Midbrain (tissue), 1 donor: ENCODE results near the gene HMCN2.

ENCODE experiments used
- DNase-seq: peaks from one replicate; lab custom pipeline; 2025; lab: John Stamatoyannopoulos, UW

HMCN2 gene, protein sequence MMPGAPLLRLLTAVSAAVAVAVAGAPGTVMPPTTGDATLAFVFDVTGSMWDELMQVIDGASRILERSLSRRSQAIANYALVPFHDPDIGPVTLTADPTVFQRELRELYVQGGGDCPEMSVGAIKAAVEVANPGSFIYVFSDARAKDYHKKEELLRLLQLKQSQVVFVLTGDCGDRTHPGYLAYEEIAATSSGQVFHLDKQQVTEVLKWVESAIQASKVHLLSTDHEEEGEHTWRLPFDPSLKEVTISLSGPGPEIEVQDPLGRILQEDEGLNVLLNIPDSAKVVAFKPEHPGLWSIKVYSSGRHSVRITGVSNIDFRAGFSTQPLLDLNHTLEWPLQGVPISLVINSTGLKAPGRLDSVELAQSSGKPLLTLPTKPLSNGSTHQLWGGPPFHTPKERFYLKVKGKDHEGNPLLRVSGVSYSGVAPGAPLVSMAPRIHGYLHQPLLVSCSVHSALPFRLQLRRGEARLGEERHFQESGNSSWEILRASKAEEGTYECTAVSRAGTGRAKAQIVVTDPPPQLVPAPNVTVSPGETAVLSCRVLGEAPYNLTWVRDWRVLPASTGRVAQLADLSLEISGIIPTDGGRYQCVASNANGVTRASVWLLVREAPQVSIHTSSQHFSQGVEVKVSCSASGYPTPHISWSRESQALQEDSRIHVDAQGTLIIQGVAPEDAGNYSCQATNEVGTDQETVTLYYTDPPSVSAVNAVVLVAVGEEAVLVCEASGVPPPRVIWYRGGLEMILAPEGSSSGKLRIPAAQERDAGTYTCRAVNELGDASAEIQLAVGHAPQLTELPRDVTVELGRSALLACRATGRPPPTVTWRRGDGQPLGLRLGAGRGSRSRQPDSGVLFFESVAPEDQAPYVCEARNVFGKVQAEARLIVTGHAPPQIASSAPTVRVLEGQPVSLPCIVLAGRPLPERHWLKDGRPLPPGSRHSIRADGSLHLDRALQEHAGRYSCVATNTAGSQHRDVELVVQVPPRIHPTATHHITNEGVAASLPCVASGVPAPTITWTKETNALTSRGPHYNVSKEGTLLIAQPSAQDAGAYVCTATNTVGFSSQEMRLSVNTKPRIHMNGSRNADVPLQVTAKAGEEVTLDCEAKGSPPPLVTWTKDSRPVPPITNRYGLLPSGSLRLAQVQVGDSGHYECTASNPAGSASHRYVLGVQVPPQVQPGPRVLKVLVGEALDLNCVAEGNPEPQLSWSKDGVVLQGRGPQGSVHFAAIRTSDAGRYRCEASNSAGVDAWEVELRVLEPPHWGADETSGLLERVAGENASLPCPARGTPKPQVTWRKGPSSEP (N-terminal part only)

DNA sequence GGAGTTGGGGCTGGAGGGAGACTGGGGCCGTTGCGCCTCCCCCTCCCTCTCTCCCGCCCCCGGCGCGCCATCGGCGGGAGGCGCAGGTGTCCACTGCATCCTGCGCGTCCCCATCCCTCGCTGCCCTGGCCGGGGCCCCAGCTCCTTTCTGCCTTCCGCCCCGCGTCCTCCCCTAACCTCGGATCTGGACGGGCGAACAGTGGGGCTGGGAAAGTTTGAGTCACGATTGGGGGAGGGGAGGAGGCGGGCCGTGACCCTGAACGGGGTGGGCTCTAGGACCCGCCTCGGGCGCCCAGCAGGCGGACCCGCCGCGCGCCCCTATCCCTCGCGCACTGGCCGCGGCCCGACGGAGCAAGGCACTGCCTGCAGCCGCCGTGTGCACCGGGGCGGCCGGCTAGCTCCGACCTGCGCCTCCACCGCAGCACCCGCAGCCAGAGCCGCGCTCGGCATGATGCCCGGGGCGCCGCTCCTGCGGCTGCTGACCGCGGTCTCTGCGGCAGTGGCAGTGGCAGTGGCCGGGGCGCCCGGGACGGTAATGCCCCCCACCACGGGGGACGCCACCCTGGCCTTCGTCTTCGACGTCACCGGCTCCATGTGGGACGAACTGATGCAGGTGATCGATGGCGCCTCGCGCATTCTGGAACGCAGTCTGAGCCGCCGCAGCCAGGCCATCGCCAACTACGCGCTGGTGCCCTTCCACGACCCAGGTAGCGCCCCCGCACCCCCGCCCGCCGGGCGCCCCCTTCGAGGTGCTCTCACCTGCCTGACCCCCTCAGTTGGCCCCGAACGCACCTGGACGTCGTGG, at the start of gene HMCN2:
Gene HMCN2, plus strand, starts transcription at position 330 of the 805 bp plus-strand sequence. Its CDS starts 119 bp downstream, at position 449.
- no peak for DNase-seq

DNA sequence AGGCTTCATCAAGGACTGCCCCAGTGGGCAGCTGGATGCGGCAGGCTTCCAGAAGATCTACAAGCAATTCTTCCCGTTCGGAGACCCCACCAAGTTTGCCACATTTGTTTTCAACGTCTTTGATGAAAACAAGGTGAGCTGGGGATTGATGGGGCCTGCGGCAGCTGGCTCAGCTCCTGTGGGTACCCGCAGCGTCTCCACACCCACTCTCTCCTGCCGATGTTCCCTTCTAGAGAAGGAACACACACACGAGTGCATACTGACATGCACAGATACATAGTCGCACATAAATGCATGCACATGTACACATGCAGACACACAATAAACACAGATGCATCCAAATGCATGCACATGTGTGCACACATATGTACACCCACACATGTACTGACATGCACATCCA, 47.7 kb upstream of the HMCN2 start:
- DNase-seq = no peak

DNA sequence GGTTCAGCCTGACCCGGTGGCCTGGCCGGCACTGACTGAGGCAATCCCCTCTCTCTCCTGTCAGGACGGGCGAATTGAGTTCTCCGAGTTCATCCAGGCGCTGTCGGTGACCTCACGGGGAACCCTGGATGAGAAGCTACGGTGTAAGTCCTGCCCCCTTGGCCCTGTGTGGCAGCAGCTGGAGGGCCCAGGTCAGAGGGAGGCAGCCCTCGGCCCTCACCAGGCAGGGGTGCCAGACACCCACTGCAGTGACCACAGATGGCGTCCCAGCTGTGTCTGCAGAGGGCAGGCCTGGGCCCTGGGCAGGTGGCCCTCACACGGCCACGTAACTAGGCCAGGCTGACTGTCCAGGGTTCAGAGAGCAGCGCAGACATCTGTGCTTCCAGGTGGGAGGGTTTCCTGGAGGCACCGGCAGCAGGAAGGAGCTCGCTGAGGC, 45.9 kb upstream of the HMCN2 start:
- DNase-seq = no peak

DNA sequence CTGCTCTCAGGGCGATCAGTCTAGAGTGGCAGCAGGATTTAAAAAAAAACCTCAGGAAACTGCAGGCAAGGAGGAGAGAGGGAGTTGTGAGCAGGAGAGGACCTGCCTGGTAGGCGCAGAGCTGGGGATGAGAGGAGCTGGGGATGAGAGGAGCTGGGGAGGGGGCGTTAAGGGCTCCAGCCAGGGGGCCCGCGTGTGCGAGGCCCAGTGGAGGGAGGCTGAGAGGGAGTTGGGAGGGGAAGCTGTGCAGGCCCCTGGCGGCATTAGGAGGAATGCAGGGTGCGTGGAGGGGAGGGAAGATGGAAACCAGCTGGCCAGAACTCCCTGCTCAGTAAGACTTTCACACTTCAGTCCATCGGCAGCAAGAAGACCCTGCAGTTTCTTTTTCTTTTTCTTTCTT, 45.2 kb upstream of the HMCN2 start:
- no peak for DNase-seq

DNA sequence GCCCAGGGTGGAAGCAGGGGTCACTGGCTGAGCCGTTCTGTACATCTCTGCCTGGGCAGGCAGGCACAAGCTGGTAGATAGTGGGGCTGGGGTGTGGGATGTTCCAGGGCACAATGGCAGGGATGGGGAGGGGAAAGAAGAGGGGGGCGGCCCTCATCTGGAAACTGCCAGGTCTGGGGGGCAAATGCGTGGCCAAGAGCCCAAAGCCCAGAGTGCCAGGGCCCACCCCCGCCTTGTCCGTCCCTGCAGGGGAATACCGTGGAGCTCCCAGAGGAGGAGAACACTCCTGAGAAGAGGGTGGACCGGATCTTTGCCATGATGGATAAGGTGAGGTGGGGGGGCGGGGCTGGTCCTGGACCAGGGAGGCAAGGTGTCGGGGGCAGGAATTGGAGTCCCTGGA, 42.7 kb upstream of the HMCN2 start:
- DNase-seq = no peak

DNA sequence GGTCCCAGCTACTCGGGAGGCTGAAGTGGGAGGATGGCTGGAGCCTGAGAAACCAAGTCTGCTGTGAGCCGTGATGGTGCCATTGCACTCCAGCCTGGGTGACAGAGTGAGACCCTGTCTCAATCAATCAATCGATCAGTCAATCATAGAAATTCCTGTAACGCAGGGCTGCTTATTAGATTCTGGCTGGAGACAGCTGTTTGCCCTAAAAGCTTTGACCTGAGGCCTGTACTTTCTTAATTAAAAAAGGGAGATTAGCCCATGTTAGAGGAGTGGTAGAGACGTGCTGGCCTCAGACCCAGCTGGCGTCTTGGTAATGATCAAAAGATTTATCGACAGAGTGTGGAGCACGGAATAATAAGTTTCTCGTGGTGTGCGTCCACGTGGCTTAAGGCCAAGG, 40.5 kb upstream of the HMCN2 start:
- DNase-seq = no peak

DNA sequence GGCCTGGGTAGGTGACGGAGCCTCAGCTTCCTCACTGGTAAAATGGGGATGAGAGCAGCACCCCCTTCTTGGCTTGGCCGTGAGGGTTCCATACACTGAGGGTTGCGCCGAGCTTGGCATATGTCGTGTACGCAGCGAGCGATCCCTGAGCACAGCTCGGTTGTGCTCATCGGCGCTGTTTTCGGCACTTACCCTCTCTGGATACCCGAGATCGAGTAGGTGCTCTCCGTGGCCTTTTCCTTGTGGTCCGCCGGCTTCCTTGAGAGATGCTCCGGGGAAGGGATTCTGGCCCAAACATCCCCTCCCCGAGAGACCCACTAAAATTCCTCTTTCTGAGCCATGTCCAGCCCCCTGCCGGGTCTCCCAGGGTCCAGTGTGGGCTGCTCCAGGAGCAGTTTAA, 40.0 kb upstream of the HMCN2 start:
- no peak for DNase-seq

DNA sequence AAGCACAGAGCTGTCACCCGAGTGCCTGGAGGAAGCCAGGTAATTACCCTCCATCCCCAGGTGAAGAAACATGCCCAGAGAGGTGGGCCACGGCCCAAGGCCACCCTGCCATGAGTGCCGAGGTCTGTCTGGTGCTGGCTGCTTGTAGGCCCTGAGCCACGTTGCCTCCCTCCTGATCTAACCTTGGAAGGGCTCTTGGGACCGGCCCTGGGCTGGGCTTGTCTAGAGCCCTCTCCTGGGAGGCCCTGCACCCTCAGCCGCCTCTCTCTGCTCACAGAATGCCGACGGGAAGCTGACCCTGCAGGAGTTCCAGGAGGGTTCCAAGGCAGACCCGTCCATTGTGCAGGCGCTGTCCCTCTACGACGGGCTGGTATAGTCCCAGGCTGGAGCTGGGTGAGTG, 39.4 kb upstream of the HMCN2 start:
- no peak for DNase-seq

DNA sequence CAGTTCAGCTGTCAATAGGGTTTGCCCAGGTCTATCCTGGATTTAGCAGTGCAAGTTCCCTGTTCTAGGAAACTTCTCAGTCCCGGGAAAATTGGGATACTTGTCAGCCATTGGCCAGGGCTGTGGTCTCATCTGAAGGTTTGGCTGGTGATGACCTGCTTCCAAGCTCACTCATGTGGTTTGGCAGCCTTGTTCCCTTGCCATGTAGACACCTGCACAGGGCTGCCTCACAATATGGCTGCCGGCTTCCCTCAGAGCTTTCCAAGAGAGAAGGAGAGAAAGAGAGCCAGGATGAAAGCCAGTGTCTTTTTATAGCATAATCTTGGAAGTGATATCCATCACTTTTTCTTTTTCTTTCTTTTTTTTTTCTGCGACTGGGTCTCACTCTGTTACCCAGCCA, 37.7 kb upstream of the HMCN2 start:
- DNase-seq = no peak

DNA sequence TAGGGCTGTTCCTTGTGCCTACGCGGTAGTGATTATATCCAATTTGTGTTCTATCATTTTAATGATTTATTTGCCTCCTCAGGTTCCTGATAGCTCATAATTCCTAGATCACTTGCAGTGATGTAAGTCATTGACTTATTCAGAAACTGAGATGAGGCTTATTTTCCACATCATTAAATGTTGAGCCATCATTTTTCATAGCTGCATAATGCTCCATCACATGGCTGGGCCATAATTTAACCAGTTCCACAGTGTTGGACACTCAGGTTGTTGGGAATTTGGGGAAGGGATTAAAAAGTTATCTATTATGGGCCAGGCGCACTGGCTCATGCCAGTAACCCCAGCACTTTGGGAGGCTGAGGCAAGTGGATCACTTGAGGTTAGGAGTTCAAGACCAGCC, 35.8 kb upstream of the HMCN2 start:
- no peak for DNase-seq

DNA sequence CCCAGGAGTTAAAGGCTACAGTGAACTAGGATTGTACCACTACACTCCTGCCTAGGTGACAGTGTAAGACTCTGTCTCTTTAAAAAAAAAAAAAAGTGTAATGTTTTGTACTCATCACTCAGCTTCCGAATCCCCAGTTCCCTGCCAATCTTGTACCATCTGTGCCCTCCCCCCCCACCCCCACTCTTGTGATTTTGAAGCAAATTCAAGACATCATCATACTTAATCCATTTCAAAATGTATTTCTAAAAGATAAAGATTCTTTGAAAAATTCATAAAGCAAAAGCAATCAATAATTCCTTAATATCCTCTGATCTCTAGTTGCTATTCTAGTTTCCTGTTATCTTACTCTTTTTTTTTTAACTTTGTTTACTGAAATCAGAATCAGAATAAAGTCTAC, 34.9 kb upstream of the HMCN2 start:
- DNase-seq = no peak

DNA sequence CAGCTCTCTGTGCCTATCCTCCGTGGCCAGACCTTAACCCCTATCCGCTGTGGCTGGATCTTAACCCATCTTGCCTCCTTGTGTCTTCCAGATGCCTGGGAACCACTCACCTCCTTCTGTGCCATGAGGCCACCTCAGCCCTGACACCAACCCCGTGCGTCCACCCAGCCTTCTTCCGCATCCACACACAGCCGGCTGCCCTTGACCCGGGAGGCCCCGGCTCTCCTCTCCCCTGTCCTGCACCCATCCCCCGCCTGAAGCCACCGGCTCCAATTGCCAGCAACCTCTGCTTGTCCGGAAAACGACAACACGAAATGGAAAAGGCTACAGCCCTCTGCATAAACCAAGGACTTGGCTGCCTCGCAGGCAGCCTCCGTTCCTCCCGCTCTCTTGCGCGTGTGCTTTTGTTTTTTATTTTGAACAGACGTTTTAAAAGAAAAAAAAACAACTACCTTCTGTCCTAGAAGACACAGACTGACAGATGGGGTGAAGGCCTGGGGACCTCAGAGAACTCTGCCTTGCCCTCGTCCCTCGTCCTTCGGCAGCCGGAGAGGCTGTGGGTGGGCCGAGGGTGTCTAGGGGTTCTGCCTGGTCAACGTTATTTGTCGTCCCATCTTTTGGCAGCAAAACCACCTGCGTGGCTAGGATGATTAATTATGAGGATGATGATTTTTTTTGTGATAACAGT, 32.5 kb upstream of the HMCN2 start:
- no peak for DNase-seq

DNA sequence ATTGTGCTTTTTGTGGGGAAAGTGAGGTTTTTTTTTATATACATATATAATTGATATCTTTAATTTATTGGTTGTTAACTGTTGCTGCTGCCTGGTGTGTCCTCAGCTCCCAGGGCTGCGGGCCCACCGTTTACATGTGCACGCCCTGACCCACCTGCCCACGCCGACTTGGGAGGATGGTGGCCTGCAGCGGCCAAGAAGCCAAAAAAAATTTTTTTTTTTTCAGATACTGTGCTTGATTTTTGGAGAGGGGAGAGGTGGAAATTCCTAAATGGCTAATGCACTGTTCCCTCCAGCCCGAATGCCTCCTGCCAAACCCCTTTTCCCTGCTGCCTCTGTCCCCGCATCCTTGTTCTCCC, 32.0 kb upstream of the HMCN2 start:
- no peak for DNase-seq

DNA sequence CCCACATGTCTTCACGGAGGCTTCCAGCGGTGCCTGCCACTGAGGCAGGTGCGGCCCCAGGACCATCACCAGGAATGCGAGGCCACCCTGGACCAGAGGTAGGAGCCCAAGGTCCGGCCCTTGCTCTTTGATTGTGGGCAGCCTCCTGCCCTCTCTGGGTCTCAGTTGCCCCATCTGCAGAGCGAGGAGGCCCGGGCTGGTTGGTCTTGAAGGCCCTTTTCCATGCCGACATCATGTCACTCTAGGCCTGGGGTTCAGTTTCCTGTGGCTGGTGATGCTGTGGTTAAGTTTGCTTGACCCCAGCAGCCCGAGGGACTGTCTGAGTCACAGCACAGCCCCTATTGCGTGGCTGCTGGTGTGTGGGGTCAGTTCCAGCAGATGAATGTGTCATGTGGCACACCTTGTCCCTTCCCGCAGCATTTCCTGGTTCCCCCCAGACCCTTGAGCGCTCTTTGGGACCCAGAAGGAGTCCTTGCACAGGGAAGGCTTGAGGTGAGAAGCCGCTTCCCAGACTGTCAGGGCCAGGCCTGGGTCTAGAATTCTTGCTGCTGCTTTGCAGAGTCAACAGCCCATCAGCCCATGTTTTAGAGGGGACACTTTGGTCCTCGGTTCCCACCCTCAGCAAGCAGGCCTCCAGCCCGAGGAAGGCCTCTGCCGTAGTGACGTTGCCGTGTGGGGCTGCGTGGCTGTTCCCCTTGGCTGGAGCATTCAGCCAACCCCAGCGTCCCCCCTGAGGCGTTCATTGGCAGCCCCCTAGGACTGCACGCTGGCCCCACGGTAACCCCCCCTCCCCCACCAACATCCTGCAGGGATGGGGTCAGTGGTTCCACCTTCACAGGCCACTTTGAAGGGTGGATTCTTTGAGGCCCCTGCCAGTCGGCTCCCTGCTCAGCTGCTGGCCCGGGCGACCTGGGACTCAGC, 31.0 kb upstream of the HMCN2 start:
- no peak for DNase-seq

DNA sequence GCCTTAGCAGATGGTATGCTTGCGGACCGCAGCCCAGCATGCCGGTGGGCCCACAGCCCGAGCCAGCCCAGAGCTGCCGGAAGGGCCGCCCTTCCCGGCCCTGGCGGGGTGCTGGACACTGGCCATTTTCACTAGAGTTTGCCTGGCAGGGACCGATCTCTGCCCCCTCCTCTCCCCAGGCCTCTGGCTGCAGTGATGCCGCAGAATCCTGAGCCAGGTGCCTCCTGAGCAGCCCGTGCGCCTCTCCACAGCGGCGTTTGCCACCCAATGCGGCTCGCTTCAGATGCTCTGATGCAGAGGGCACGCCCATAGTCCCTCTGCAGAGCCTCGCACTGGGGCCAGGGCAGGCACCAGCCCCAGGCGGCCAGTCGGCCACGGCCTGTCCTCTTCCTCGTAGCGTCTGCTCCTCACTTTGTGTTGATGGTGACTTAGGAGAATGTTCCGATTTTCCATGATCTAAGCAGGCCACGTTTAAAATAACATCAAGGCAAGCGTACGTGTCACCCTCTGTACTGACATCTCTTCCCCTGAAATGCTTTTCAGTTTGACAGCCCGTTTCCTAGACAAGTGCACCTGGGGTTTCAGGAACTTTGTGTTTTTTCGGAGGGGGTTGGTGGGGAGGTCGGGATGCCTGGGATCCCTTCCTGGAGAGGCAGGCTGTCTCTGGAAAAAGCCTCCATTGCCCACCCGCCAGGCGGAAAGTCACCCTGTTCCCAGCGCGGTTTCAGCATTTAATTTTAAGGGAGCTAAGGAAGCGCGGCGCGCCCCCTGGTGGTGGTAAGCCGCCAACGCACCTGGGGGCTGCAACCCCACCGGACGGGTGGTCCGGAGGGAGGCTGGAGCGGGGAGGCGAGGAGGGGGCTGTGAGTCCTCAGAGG, 29.8 kb upstream of the HMCN2 start:
- DNase-seq = peak; percentile 67

DNA sequence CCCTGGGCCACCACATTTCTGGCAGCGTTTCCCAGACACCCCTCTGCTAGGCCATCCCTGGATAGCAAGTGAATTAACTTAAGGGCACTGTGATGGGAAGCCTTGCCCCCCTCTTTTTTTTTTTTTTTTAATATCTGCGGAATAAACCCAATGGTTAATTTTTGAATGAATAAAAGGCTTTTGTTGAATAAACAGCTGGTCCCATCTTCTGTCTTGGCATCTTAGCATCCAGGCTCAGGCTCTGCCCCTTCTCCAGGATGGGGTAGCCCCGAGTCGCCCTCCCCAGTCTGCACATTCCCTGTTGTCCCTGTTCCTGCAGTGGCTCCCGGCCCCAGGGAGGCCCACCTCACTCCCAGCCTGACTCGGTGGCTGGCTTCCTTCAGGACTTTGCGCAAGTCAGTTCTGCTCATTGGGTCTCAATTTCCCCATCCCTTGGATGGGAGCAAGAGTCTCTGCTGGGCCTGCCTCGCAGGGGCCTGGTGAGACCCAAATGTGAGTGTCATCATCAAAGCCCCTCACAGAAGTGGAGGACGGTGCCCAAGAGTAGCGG, 29.0 kb upstream of the HMCN2 start:
- DNase-seq = no peak

DNA sequence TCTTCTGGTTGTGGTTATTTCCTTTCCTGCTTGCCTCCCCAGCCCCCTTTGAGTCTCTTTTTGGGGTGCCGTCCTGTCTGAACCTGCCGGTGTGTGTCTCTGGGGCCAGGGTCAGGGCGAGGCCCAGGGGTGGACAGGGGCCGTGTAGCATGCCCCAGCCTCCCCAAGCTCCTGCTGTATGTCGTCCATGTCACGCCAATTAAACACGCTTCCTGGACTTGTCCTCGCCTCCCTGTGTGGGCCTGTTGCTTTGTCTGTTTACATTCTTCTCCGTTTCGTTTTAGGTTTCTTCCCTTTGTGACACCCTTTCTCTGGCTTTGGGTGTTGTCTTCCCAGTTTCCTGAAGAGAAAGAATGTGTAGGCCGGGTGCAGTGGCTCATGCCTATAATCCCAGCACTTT, 28.5 kb upstream of the HMCN2 start:
- DNase-seq = no peak

DNA sequence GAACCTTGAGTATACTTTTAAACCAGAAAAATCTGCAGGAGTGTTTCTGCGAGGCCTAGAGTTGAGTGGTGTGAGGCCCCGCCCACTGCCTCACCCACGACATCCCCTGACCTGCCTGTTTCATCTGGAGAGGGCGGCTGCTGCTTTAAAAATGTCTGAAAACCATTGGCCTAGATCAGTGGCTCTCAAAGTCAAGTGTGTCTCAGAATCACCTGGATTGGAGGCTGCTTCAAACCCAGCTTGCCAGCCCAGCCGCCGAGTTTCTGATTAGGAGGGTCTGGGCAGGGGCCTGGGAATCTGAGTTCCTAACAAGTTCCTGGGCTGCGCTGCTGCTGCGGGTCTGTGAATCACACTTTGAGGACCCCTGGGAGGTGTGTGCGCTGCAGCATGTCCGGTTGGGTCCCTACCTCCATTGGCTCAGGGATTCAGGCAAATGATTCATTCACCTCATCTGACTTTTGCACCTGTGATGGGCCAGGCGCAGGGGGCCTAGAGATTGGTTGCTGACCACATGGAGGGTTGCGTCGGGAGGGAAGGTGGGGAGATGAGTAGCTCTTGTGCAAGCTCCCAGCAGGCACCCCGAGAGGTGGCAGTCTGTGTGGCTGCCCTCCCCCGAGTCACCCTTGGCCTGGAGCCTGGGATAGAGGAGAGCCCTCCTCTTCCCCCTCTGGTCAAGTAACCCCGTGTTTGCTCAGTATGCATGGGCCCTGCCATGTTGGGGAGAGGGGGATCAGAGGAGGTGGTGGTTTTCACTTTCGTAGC, 27.6 kb upstream of the HMCN2 start:
- no peak for DNase-seq
